OCI-LY1 (cell line): ENCODE measurements around the gene ASTN1.

Experiments
- H2AFZ ChIP-seq: fragments of 200-600 bp; sonication (generic), shearing (Covaris generic); 2 replicates; pipeline ENCODE4 v1.6.0; 2014; ENCODE audit warnings: antibody characterized with exemption, mild to moderate bottlenecking, low read length
- H3F3A ChIP-seq: fragments of 200-600 bp; sonication (generic), shearing (Covaris generic); 2 replicates; pipeline ENCODE4 v1.6.0; 2014; ENCODE audit warnings: mild to moderate bottlenecking, antibody characterized with exemption, low read length, moderate library complexity; ENCODE audit not compliant: insufficient read depth
- H3K27ac ChIP-seq: fragments of 200-600 bp; sonication (generic); 2 replicates; pipeline ENCODE4 v1.5.1; 2014; ENCODE audit warnings: low read length, mixed run types, mild to moderate bottlenecking, low read depth; ENCODE audit not compliant: poor library complexity, severe bottlenecking
- H3K27me3 ChIP-seq: fragments of 200-600 bp; sonication (generic); 2 replicates; pipeline ENCODE4 v1.6.0; 2014; ENCODE audit warnings: antibody characterized with exemption, mild to moderate bottlenecking, low read length, moderate library complexity; ENCODE audit not compliant: insufficient read depth
- H3K36me3 ChIP-seq: fragments of 200-600 bp; sonication (generic); 2 replicates; pipeline ENCODE4 v1.6.1; 2014; ENCODE audit warnings: mild to moderate bottlenecking, antibody characterized with exemption, low read length, moderate library complexity, mixed read lengths; ENCODE audit not compliant: insufficient read depth
- H3K4me1 ChIP-seq: fragments of 200-600 bp; sonication (generic); 2 replicates; pipeline ENCODE4 v1.5.1; 2014; ENCODE audit warnings: mild to moderate bottlenecking, low read length, moderate library complexity; ENCODE audit not compliant: insufficient read depth, severe bottlenecking
- H3K4me2 ChIP-seq: fragments of 200-600 bp; sonication (generic), shearing (Covaris generic); 2 replicates; pipeline ENCODE4 v1.6.1; 2014; ENCODE audit warnings: low read length
- H3K4me3 ChIP-seq: fragments of 200-600 bp; sonication (generic); 2 replicates; pipeline ENCODE4 v1.5.1; 2014; ENCODE audit warnings: low read length, low read depth, mild to moderate bottlenecking, mixed read lengths; ENCODE audit not compliant: poor library complexity, severe bottlenecking
- H3K79me2 ChIP-seq: fragments of 200-600 bp; shearing (Covaris generic); 2 replicates; pipeline ENCODE4 v1.6.1; 2016; ENCODE audit warnings: mixed run types, low read length, mixed read lengths; ENCODE audit not compliant: insufficient read depth
- H3K9ac ChIP-seq: fragments of 200-600 bp; sonication (generic), shearing (Covaris generic); 2 replicates; pipeline ENCODE4 v1.6.1; 2014; ENCODE audit warnings: mild to moderate bottlenecking, low read length, mixed read lengths
- H3K9me2 ChIP-seq: fragments of 200-600 bp; sonication (generic), shearing (Covaris generic); 2 replicates; pipeline ENCODE4 v1.6.1; 2014; ENCODE audit warnings: low read depth, mild to moderate bottlenecking, low read length, mixed read lengths
- H3K9me3 ChIP-seq: fragments of 200-600 bp; shearing (Covaris generic); 2 replicates; pipeline ENCODE4 v1.6.1; 2014; ENCODE audit warnings: low read length, mixed read lengths
- H4K20me1 ChIP-seq: fragments of 200-600 bp; sonication (generic), shearing (Covaris generic); 2 replicates; pipeline ENCODE4 v1.6.0; 2016; ENCODE audit warnings: mild to moderate bottlenecking, low read length; ENCODE audit not compliant: insufficient read depth
- CTCF ChIP-seq: fragments of 200-600 bp; sonication (generic), shearing (Covaris generic); IDR thresholded peaks from 2 replicates; pipeline ENCODE4 v1.5.1; 2017; ENCODE audit warnings: mild to moderate bottlenecking, antibody characterized with exemption, low read length, moderate library complexity, mixed read lengths
- EZH2 ChIP-seq: fragments of 200-600 bp; sonication (generic), shearing (Covaris generic); IDR thresholded peaks from 2 replicates; pipeline ENCODE4 v1.8.0; 2017; ENCODE audit warnings: borderline replicate concordance, mixed run types, mild to moderate bottlenecking, antibody characterized with exemption, low read length, moderate library complexity, mixed read lengths

ASTN1 gene

DNA sequence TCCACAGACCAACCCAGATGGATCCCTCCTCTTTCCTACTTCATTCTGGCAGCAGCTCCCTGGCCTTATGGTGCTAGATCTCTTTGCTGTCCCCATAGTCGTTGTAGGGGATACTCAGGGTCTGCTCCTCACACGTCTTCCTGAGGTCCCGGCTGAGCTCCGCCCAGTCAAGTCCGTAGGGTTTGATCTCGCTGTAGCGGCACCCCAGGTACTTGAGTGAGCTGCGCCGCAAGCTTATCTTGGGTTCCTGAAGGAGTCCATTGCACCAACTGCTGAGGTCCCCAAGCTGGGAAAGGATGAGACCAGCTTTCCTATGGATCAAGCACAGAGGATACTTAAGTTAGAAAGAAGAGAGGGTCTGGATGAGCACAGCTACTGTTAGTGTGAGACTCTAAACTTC is 300.3 kb downstream of the ASTN1 start:
- no peaks in the 10 kb centered on the region for H3K36me3 ChIP-seq
- no peaks in the 10 kb centered on the region for H3K9me2 ChIP-seq
- H2AFZ ChIP-seq: no peak overlapping the region
- H4K20me1 ChIP-seq: no peaks in the 10 kb centered on the region
- H3F3A ChIP-seq: no peaks in the 10 kb centered on the region
- no peaks in the 10 kb centered on the region for H3K9me3 ChIP-seq
- no peak overlapping the region for H3K9ac ChIP-seq
- TF ChIP-seq CTCF (no peak), EZH2 (no peak)
- H3K4me1 ChIP-seq: no peaks in the 10 kb centered on the region
- no peak overlapping the region for H3K27ac ChIP-seq
- no peaks in the 10 kb centered on the region for H3K27me3 ChIP-seq
- no peaks in the 10 kb centered on the region for H3K79me2 ChIP-seq
- no peak overlapping the region for H3K4me2 ChIP-seq
- no peak overlapping the region for H3K4me3 ChIP-seq

- Histone ChIP-seq H2AFZ (no peak overlapping the region), H3F3A (no peaks in the 10 kb centered on the region), H3K9me3 (no peaks in the 10 kb centered on the region), H3K4me1 (no peaks in the 10 kb centered on the region), H3K4me3 (no peak overlapping the region), H3K27me3 (no peaks in the 10 kb centered on the region), H3K4me2 (no peak overlapping the region), H3K36me3 (no peaks in the 10 kb centered on the region), H4K20me1 (no peaks in the 10 kb centered on the region), H3K9ac (no peak overlapping the region), H3K27ac (no peak overlapping the region), H3K79me2 (no peaks in the 10 kb centered on the region), H3K9me2 (no peaks in the 10 kb centered on the region)
- no peak for TF ChIP-seq EZH2
- no peak for TF ChIP-seq CTCF
Observed at GRCh38 chr1:176863613-176864012, 300.9 kb downstream of the ASTN1 start.

GRCh38 chr1:176858433-176858916 is 306.0 kb downstream of the ASTN1 start:
- Histone ChIP-seq H3K9me2 (no peaks in the 10 kb centered on the region), H3K4me3 (no peak overlapping the region), H3K27me3 (no peaks in the 10 kb centered on the region), H3K79me2 (no peaks in the 10 kb centered on the region), H2AFZ (no peak overlapping the region), H3K27ac (no peak overlapping the region), H4K20me1 (no peaks in the 10 kb centered on the region), H3K9ac (no peak overlapping the region), H3F3A (no peaks in the 10 kb centered on the region), H3K36me3 (no peaks in the 10 kb centered on the region), H3K4me2 (no peak overlapping the region), H3K4me1 (no peaks in the 10 kb centered on the region), H3K9me3 (no peaks in the 10 kb centered on the region)
- TF ChIP-seq CTCF: no peak
- no peak for TF ChIP-seq EZH2
